HS-5 (cell line): ENCODE results near the gene CYP2D6.
"Not testable (repeated sequence)": the region's sequence is repeated elsewhere in the genome, so short reads cannot be mapped to it uniquely, and the experiment has no call there.

Experiments
- DNase-seq: peaks from one replicate; pipeline ENCODE4 v3.0.0-alpha.2; 2012; ENCODE audit warnings: low read depth

Gene CYP2D6

GRCh38 chr22:42134100-42135020 lies 3.8 kb upstream of the CYP2D6 start:
- DNase-seq: no peak

GRCh38 chr22:42132457-42132856 lies 1.8 kb upstream of the CYP2D6 start:
- no peak for DNase-seq

GRCh38 chr22:42131562-42131961 lies 952 bp upstream of the CYP2D6 start:
- no peak for DNase-seq

GRCh38 chr22:42130182-42130581 lies 428 bp downstream of the CYP2D6 start:
- not testable (repeated sequence) for DNase-seq

GRCh38 chr22:42128776-42129694 lies 1.6 kb downstream of the CYP2D6 start:
- not testable (repeated sequence) for DNase-seq

GRCh38 chr22:42128007-42128406 lies 2.6 kb downstream of the CYP2D6 start:
- not testable (repeated sequence) for DNase-seq

GRCh38 chr22:42127606-42128005 lies 3.0 kb downstream of the CYP2D6 start:
- DNase-seq: no peak

GRCh38 chr22:42123529-42123928 lies 7.1 kb downstream of the CYP2D6 start:
- DNase-seq: not testable (repeated sequence)

- not testable (repeated sequence) for DNase-seq
Measured at GRCh38 chr22:42120231-42121021, 10.2 kb downstream of the CYP2D6 start.

GRCh38 chr22:42116848-42117424 lies 13.7 kb downstream of the CYP2D6 start:
- no peak for DNase-seq

- DNase-seq: not testable (repeated sequence)
Measured at GRCh38 chr22:42115420-42115830, 15.2 kb downstream of the CYP2D6 start.

GRCh38 chr22:42114721-42115120 lies 15.9 kb downstream of the CYP2D6 start:
- DNase-seq: no peak

GRCh38 chr22:42112793-42113192 lies 17.8 kb downstream of the CYP2D6 start:
- DNase-seq: not testable (repeated sequence)

- DNase-seq: no peak
Measured at GRCh38 chr22:42111798-42112197, 18.8 kb downstream of the CYP2D6 start.

- DNase-seq: no peak
Measured at GRCh38 chr22:42108848-42109247, 21.8 kb downstream of the CYP2D6 start.

- DNase-seq: not testable (repeated sequence)
Measured at GRCh38 chr22:42104332-42104860, 26.2 kb downstream of the CYP2D6 start.

GRCh38 chr22:42101199-42101598 lies 29.4 kb downstream of the CYP2D6 start:
- no peak for DNase-seq

- no peak for DNase-seq
Measured at GRCh38 chr22:42091455-42091782, 39.2 kb downstream of the CYP2D6 start.

- peak; percentile 97 for DNase-seq
Measured at GRCh38 chr22:42090596-42091454, 39.8 kb downstream of the CYP2D6 start, which contains the start of gene NDUFA6. TSS of gene NDUFA6 (minus strand) at chr22:42090772. CDS start at chr22:42090744, 28 bp downstream.

- DNase-seq: no peak
Measured at GRCh38 chr22:42086051-42086450, 44.6 kb downstream of the CYP2D6 start.
